GM12878 (cell line): ENCODE data around the gene ASF1B. TPM values are rescaled to one million over a fixed set of nuclear protein-coding genes. Genes with fewer than 3 reads are reported as not detected.

ENCODE experiments used
- BCLAF1 ChIP-seq: fragments of 450-650 bp; IDR thresholded peaks from 2 replicates; pipeline ENCODE4 v1.6.1; 2017; ENCODE audit warnings: antibody characterized with exemption, mild to moderate bottlenecking, moderate library complexity
- BRCA1 ChIP-seq: IDR thresholded peaks from 2 replicates; pipeline ENCODE4 v1.6.1; 2011; ENCODE audit warnings: low read depth, low read length, improper control_type of control experiment
- EED ChIP-seq: sonication (generic); IDR thresholded peaks from 2 replicates; pipeline ENCODE4 v1.6.1; 2016; ENCODE audit warnings: antibody characterized with exemption, low read depth
- IRF4 ChIP-seq: IDR thresholded peaks from 2 replicates; pipeline ENCODE4 v1.6.1; 2011; ENCODE audit warnings: low read depth, low read length
- KLF5 ChIP-seq: fragments of 450-650 bp; IDR thresholded peaks from 2 replicates; pipeline ENCODE4 v1.6.1; 2014; ENCODE audit warnings: mild to moderate bottlenecking; ENCODE audit not compliant: partially characterized antibody
- POU2F2 ChIP-seq: IDR thresholded peaks from 3 replicates; pipeline ENCODE4 v1.6.1; 2011; ENCODE audit warnings: low read depth, mild to moderate bottlenecking, low read length, borderline replicate concordance
- TAF1 ChIP-seq: IDR thresholded peaks from 2 replicates; pipeline ENCODE4 v1.6.1; 2011; ENCODE audit warnings: mild to moderate bottlenecking, low read depth, low read length, borderline replicate concordance
- YBX1 ChIP-seq: fragments of 450-650 bp; IDR thresholded peaks from 2 replicates; pipeline ENCODE4 v1.6.1; 2016; ENCODE audit warnings: antibody characterized with exemption
- ZNF622 ChIP-seq: fragments of 450-650 bp; IDR thresholded peaks from 2 replicates; pipeline ENCODE4 v1.6.1; 2017; ENCODE audit warnings: mild to moderate bottlenecking, inconsistent platforms
- polyA plus RNA-seq, 11 experiments: library from polyadenylated mRNA; depleted of rRNA in 4 of 11; unstranded in 6 of 11; stranded (reverse) in 5 of 11; fragments of >200 nt; fragmentation: Nextera tagmentation in 4 of 11; fragmentation: Illumina TruSeq in 1 of 11; extraction: Ambion mirVana in 4 of 11; extraction: Trizol in 1 of 11; gene quantifications; 1 replicate in 1 of 11; 2 replicates in 10 of 11; pipeline versions ENCODE4 v1.2.1 to v1.2.3, GENCODE V29; 2011 to 2016; ENCODE audit warnings: inconsistent platforms in 2 of 11, missing spikeins in 2 of 11, low read depth in 1 of 11
- total RNA-seq, 4 experiments: library from RNA; depleted of rRNA in 3 of 4; stranded (reverse); fragments of >200 nt in 3 of 4; fragmentation: Illumina TruSeq in 1 of 4; extraction: Trizol in 1 of 4; gene quantifications; 2 replicates each; pipeline versions ENCODE4 v1.2.1 to v1.2.3, GENCODE V29; 2013 to 2021

Gene ASF1B
- total and polyA plus RNA-seq, 10 of the 15 experiments (the other 5 are each of a cell fraction or from before 2014, with no cell fraction given), result 10.4 to 217 (median 90.2) TPM

- TF ChIP-seq KLF5 (no peak), BCLAF1 (no peak), ZNF622 (no peak), TAF1 (no peak), YBX1 (no peak), EED (no peak), POU2F2 (no peak), IRF4 (no peak), BRCA1 (no peak)
- TF ChIP-seq, all 136 proteins: peak for 0
Measured at GRCh38 chr19:14166999-14167575, 30.7 kb upstream of the ASF1B start (continued).
